Left renal pelvis (tissue), 4 donors: ENCODE data around the gene PRND. TPM values are rescaled to one million over a fixed set of nuclear protein-coding genes. Genes with fewer than 3 reads are reported as not detected.

Experiments used
- DNase-seq, 4 donors: peaks; one replicate each; pipeline ENCODE4 v3.0.0-alpha.2; 2013; ENCODE audit warnings: low read depth in 4 of 4, low spot score in 3 of 4
- polyA plus RNA-seq, 4 donors: library from polyadenylated mRNA; unstranded; fragments of 120-200 nt; gene quantifications; one replicate each; pipeline ENCODE4 v1.2.1, GENCODE V29; 2013; ENCODE audit not compliant: insufficient read length in 4 of 4

PRND gene
- polyA plus RNA-seq, 4 donors: 4.4 to 25.5 (median 4.9) TPM

DNA sequence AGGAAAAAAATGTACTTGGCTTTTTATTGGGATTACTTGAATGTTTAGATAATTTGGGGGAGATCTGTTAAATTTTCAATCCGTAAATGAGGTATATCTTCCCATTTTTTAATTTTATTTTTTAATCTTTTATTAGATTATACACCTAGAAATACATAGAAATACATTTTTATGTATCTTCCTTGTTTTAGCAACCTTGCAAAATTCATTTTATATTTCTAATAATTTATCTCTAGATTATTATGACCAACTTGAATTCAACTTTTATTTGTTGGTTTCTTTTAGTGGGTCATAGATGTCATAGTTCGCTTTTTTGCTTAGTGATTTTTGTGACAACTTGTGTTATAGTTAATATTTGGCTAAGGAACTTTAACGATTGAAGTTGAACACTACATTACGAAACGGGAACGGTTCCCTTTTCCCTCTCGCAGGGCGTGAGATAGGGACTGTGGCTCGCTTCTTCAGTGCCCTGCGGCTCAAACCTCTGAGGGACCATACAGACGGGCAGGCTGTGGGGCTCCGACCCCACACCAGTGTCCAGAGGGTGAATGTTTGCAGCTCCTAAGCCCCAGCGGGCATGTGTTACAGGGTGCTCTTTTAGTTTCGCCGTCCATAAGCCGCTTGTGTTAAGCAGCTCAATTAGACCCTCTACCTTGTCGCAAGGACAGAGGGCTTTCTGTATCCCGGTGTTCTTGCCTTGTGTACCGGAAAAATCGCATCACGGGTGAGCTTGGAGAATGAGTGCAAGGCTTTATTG is 53.8 kb downstream of the PRND start:
- no peak for DNase-seq

DNA sequence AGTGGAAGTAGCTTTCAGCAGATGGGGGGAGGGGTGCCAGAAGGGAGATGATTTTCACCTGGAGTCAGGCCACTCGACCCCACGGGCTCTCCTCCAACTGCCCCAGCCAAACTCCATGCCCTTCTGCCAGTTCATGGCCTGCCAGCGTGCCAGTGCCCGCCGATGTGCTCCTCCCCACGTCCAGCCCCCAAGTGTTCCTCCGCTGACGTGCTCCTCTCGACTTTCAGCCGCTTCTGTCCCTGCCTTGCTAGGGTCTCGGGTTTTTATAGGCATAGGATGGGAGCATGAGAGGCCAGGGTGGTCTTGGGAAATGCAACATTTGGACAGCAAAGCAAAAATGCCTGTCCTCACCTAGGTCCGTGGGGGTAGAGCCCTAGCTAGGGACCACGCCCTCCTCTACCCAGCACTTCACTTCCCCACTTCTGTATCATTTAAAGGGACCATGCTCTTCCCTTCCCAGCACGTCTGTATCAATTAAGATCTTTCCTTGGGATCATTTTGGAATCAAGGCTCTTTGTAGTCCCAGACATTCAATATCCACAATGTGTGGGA is 54.4 kb downstream of the PRND start:
- DNase-seq: no peak

Other genes starting within 250 kb of the PRND start
- gene PRNP, start 35.5 kb upstream of the PRND start, polyA plus RNA-seq: 10 to 100 TPM; 38.9 to 70.7 (median 49.6) TPM
- 10 to 100 TPM in 3 of 4 donors, 1 to 10 TPM in 1; 7.5 to 88.2 (median 12.4) TPM for gene RASSF2, start 101.7 kb downstream of the PRND start, polyA plus RNA-seq